Hypothalamus (tissue), 51 donors: ENCODE results near the gene DEPDC5.
"Not testable (repeated sequence)": the region's sequence is repeated elsewhere in the genome, so short reads cannot be mapped to it uniquely, and the experiment has no call there.

Experiments used
- DNase-seq, 51 donors: peaks; one replicate each; lab custom pipeline; 2025; lab: John Stamatoyannopoulos, UW

Gene DEPDC5

GRCh38 chr22:31812977-31813605 lies 59.3 kb downstream of the DEPDC5 start:
- no peak for DNase-seq

- not testable (repeated sequence) for DNase-seq
Observed at GRCh38 chr22:31813898-31814297, 60.1 kb downstream of the DEPDC5 start.

DNA sequence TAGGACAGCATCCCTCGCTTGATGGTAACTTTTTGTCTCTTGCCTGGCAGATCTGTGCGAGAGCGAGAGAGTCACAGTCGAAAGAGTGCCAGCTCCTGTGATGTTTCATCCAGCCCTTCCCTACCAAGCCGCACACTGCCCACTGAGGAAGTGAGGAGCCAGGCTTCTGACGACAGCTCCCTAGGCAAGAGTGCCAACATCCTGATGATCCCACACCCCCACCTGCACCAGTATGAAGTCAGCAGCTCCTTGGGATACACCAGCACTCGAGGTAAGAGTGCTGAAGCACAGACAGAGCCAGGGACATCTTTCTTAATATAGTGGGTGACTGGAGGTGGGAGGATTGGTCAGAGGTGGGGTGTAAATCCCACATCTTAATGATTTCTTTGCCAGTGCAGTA lies 61.1 kb downstream of the DEPDC5 start:
- DNase-seq, result peak in 1 of 51 donors; percentile 58

GRCh38 chr22:31815383-31815814 lies 61.6 kb downstream of the DEPDC5 start:
- not testable (repeated sequence) for DNase-seq

DNA sequence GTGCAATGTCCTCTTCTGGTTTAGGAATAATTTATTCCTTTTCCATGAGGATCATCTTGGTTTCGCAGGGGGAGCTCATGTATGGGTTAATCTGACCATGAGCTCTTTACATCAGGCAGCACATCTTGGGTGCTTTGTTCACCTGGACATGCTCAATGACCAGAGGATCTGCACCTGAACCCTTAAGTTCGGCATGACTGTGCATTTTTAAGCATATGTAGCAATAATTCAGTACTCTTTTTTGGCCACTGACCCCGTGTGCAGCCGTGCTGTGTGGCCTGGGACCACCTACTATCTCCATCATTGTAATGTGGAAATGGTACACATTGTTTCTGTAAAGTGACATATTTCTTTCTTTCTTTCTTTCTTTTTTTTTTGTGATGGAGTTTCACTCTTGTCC lies 62.9 kb downstream of the DEPDC5 start:
- no peak for DNase-seq

DNA sequence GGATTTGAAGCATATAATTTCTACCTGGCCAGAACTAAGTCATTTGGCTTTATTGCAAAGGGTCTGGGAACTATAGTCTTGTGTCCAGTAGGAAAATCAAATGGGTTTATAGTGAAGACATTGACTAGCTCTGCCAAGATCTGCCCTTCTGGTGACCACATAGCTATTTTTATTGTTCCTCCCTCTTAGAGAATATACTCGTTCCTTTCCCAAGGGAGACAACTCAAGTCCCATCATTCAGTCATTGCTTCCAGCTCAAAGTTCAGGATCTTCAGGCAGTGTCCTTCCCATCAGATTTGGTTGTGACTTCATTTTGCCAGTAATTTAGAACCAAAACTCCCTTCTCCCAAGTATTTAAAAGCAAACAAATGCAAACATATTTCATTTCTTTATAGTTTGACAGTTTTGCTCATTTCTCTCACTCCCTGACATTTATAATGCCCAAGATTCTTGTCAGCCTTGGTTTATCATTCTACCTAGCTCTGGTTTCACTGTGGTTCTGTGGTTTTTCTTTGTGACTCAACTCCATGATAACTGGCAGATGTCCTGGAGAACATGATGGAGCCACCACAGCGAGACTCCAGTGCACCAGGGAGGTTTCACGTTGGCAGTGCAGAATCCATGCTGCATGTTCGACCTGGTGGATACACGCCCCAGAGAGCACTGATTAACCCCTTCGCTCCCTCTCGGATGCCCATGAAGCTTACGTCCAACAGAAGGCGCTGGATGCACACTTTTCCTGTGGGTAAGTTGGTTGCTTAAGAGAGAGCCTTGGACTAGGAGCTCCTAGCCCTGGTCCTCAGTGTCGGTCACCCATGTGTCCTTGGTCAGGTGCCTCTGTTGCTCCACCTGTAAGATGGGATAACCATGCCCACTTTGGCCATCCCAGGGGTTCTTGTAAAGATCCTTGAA lies 64.9 kb downstream of the DEPDC5 start:
- DNase-seq, result no peak

- DNase-seq, result no peak
Observed at GRCh38 chr22:31820655-31821054, 66.8 kb downstream of the DEPDC5 start.

- no peak for DNase-seq
Observed at GRCh38 chr22:31821572-31821971, 67.8 kb downstream of the DEPDC5 start.

DNA sequence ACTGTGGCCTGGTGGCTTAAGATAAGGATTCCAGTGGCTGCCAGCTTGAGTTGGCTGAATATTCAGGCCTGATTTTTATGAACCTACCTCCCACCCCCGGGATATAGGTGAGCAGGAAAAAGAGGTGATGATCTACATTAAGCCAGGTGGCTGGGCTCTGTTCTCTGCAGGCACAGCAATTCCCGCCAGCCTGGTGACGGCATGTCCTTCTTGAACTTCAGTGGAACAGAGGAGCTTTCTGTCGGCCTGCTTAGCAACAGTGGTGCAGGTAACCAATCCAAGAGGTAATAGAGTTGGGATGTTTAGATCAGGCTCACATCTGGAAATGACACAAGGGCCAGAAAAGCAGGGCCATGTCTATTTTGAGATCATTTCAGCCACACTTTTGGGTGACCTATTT lies 68.7 kb downstream of the DEPDC5 start:
- no peak for DNase-seq

DNA sequence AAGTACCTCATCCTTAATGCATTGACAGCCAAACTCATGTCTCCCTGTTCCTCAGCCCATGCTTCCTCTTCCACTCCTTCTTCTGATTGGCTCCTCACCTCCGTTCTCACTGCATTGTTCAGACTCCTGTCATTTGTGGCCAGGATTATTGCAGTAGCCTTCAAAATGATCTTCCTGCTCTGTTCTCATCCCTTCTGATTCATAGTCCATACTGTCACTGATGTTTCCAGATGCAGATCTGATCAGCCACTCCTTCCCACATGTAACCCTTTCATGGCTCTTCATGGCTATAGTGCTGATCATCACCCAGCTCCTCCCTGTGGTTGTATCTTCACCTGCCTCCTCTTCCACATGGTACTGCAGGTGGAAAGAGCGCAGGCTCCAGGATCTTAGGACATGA lies 71.7 kb downstream of the DEPDC5 start:
- DNase-seq, result no peak

DNA sequence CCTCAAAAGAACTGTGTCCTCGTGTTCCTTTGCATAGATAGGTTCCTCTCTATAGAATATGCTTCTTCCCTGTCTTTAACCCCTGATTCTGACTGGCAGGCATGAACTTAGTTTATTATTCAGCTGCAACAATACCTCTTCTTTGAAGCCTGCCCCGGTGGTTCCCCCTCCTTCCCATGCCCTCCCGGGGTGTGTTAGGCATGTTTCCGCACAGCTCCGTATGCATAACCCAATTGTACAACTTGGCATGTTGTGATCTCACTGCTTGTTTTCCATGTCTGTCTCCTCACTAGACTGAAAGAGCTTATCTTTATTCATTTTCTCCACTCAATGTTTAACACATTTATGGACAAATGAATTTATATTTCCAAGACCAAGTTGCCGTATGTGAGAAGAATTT lies 72.6 kb downstream of the DEPDC5 start:
- peak in 19 of 51 donors; percentile 2 to 64 (median 22) for DNase-seq

DNA sequence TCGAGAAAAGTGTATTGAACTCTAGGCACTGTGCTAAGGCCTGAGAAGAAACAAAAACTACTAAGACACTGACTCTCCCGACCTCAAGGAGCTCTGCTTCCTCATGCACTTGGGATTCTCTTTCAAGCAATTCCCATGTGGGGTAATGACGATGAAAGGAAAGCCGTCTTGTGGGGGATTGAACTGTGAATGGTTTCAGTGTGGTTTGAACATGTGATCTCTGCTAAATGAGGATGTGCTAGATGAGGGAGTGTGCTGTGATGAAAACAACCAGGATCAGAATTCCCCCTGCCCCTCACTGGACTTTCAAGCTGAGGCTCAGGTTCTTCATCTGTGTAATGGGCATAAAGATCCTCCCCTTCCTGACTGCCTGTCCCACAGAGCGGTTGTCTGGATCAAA lies 74.9 kb downstream of the DEPDC5 start:
- DNase-seq, result no peak

DNA sequence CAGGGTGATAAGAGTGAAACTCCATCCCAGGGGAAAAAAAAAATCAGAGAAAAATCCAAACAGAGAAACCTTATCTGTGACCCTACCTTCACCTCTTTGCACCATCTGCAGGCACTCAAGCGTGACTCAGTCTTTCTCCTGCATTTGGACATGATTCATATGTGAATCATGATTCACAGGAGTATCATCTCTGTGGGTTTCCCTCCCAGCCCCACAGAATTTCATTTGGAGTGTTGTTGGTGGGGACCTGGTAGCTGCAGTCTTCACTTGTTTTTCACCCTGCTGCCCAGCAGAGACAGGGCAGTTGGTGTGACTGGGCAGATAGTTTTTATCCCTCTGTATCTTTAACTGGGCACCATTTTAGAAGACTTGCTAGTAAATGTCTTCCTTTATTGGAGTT lies 75.7 kb downstream of the DEPDC5 start:
- peak in 2 of 51 donors; percentile 32 to 49 for DNase-seq

GRCh38 chr22:31830721-31831070 lies 76.9 kb downstream of the DEPDC5 start:
- no peak for DNase-seq

DNA sequence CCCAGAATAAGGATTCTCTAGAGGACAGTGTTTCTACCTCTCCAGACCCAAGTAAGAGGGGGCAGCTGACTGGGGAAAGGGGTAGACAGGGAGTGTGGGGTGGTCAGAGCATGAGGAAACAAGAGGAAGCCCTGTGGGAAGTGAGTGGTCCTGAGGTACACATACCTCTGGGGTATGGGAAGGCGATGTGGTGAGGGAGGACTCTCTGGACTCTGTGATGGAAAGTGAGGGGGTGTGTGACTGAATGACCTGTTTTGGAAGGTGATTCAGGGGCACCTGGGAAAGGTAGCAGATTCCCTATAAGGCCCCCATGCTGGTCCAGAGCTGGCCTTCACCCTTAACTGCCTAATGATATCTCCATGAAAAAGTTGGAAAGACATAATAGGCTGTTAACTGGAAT lies 80.1 kb downstream of the DEPDC5 start:
- no peak for DNase-seq

GRCh38 chr22:31836010-31836409 lies 82.2 kb downstream of the DEPDC5 start:
- no peak for DNase-seq

DNA sequence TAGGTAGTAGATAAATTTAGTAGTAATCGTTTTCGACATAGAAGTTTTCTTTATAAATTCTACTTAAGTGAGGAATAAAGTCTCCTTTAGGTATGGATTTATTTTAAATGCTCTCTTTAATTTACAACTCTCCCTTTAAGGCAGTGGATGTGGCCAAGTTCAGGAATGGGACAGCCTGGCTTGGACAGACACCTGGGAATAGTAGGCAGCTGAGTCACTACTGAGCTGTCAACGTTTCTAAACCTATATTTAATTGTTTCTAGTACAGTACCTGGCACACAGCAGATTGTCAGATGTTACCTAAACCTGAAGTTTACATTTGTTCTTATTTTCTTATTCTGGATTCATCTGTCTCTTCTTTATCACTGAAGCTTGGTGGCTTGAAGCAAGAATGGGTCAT lies 85.1 kb downstream of the DEPDC5 start:
- no peak for DNase-seq

DNA sequence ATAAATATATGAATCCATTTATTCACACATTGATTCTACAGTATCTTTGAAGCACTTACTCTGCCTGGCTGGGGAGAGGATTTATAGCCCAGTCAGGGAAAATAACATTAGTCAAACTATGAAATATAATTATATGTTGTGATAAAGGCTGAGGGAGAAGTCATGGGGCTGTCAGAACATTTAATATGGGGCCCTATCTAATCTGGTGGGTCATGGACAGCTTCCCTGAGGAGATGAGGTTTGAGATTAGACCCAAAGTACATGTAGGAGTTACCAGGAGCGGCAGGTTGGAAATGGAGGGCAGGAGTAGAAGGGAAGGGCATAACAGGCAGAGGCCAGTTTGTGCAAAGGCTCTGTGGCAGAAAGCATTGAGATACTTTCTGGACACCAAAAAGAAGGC lies 86.2 kb downstream of the DEPDC5 start:
- no peak for DNase-seq

DNA sequence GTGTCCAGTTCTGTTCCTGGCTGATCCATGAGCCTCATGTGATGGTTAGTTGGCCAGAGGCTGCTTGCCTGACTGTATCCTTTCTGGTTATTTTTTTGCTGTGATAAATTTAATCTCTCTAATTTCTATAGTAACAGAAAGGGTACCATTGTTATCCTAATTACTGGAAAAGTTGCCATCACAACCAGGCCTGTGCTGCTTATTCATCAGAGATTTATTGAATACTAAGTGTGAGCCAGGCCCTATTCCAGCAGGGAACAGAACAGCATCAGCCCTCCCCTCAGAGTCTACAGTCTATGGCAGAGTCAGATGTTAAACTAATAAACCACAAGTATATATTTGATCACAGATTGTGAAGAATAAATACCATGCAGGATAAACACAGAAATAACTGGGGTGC lies 86.8 kb downstream of the DEPDC5 start:
- DNase-seq, result peak in 1 of 51 donors; percentile 42

GRCh38 chr22:31841078-31841827 lies 87.4 kb downstream of the DEPDC5 start:
- peak in 5 of 51 donors; percentile 7 to 22 (median 14) for DNase-seq

- no peak for DNase-seq
Observed at GRCh38 chr22:31843526-31843925, 89.7 kb downstream of the DEPDC5 start.
